GM12801 (cell line): ENCODE measurements around the gene TDRD3.

Source experiments
- TF ChIP-seq, protein P1 (sequence below): IDR thresholded peaks from one replicate; pipeline ENCODE4 v1.5.1; 2011; ENCODE audit warnings: control low read depth; ENCODE audit not compliant: insufficient read length; ENCODE audit errors: extremely low read depth

The TDRD3 gene

DNA sequence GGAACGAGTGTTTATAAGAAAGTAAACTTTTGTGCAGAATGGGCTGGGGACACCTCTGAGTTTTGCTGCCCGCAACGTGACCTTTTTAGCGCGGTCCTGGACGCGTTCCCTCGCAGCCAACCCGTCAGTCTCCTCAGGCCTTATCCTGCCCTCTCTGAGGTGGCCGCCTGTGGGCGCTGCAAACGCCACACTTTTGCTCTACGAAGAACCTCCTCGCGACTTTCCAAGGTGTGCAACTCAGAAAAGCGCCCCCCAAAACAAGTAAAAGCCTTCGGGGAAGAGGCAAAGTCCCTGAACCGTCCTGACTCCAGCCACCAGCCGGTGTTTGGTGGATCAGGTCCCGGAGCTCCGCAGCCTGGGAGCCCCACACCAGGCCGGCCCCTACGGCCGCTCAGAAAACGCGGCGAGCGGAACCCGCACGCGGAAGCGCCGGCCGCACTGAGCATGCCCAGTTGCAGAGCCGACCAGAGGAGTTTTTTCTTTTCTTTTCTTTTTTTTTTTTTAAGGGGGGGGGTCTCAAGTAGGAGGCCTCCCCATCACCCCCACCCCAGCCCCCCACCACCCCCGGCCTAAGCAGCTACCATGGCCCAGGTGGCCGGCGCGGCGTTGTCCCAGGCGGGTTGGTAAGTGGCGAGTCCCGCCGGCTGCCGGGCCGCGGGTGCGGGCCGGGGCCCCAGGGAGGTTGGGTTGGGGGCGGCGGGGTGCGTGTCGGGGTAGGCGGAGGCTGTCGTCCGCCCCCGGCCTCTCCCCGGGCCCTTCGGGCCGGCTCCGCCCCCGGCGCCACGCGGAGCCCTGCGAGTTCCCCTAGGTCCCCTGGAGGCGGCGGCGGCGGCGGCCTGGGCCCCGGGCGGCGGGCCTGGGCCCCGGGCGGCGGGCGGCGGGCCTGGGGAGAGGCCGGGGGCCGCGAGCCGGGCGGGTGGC lies at the start of gene TDRD3:
Gene TDRD3 (plus strand): TSS at position 438 of the 921 bp plus-strand sequence. CDS start 145 bp downstream, at position 583.
- TF ChIP-seq, protein P1, sequence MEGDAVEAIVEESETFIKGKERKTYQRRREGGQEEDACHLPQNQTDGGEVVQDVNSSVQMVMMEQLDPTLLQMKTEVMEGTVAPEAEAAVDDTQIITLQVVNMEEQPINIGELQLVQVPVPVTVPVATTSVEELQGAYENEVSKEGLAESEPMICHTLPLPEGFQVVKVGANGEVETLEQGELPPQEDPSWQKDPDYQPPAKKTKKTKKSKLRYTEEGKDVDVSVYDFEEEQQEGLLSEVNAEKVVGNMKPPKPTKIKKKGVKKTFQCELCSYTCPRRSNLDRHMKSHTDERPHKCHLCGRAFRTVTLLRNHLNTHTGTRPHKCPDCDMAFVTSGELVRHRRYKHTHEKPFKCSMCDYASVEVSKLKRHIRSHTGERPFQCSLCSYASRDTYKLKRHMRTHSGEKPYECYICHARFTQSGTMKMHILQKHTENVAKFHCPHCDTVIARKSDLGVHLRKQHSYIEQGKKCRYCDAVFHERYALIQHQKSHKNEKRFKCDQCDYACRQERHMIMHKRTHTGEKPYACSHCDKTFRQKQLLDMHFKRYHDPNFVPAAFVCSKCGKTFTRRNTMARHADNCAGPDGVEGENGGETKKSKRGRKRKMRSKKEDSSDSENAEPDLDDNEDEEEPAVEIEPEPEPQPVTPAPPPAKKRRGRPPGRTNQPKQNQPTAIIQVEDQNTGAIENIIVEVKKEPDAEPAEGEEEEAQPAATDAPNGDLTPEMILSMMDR, result no peak

DNA sequence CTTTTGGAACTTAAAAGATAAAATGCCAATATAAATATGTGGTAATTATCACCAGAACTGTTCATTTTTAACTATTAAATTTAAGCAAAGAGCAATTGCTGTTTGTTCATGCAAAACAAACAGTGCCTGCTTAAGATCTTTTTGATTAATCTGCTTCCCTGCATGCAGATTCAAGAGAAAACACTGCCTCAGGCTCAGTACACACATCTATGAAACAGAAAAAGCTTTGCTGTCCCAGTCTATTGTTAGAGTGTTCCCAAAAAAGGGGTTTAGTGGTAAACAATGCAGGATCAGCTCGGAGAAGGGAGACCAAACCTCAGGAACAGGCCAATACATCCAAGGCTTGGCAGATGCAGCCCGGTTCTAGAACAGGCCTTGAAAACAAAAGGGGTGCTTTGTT lies 49.3 kb upstream of the TDRD3 start:
- TF ChIP-seq, protein P1, result no peak

DNA sequence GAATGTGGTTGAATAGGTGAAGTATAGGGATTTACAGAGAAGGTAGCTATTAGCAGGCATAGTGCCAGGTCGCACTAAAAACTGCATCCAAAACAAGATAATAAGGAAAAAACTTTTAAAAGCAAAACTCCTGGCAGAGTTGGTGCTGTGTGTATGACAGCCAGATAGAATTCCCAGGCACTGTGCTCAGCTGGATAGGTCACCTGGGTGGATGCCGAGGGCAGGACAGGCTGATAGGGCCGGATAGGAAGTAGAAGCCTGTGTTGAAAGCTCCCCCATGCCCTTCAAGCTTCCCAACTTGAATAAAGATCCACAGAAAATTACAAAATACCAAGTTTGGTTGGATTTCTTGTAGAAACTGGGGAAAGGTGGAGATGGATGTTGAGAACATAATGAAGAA lies 48.9 kb upstream of the TDRD3 start:
- TF ChIP-seq, protein P1, result no peak

DNA sequence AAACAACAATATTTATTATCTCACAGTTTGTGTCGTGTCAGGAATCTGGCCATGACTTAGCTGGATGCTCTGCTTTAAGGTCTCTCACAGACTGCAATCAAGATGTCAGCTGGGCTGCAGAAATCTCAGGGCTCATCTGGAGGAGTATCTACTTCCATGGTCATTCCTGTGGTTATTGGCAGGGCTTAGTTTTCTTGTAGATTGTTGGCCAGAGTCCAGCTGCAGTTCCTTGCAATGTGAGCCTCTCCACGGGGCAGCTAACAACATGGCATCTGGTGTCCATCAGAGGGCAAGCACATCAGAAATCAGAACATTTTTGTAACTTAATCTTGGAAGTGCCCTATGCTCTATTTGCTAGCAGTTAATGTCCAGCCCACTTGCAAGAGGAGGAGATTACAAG lies 45.7 kb upstream of the TDRD3 start:
- TF ChIP-seq, protein P1, result no peak

DNA sequence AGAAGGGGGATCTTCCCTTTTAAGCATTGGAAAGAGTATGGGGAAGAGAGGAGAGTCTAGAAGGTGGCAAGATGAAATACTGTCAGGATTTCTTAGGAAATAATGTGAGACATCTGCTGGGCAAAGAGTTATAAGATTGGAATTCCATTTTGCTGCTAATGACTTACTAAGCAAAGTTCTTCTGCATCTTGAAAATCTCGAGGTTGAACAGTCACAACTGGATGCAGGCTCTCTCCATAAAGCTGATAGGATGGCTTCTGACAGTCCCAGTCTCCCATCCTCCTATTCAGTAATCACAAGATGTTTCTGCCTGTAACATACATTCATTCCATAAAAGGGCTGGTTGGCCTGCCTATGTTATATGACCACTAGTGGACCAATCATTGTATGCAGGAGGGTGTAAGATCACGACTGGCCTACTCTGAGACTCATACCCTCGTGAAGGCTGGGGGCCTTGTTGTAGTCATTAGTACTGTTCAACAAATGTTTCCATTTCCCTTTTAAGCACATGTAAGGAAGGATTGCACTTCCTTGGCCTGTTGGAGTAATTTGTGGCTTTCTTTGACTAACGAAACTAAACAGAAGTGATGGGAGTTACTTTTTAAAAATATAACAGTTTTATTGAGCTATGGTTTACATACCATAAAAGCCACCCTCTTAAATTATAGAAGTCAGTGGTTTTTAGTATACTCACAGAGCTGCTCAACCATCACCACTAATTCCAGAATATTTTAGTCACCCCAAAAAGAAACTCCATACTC lies 45.0 kb upstream of the TDRD3 start:
- TF ChIP-seq, protein P1, result no peak

DNA sequence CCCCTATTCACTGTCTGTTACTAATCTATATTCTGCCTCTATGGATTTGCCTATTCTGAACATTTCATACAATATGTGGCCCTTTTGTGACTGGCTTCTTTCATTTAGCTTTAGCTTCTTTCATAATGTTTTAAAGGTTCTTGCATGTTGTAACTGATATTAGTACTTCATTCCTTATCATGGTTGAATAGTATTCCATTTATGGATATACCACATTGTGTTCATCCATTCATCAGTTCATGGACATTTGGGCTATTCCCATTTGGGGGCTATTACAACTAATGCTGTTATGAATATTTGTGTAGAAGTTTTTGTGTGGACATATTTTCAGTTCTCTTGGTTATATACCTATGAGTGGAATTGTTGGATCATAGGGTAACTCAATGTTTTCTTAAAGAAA lies 44.4 kb upstream of the TDRD3 start:
- TF ChIP-seq, protein P1, result no peak

DNA sequence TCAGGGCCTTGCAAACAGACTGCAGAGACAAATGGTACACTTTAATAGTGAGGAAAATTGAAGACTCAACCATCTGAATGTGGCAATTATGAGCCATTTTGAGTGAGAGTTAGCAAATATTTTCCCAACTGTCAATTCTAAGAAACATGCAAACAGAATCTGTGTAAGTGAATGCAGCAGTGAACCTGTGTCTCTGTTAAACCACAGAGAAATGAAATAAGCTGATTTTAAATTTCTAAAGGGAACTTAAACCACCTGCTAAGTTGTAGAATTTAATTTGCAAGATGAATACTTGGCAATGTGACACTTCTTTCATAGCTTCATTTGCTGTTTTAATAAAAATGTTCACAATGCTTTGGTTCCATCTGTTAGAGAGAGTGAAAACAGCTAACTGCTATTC lies 42.0 kb upstream of the TDRD3 start:
- TF ChIP-seq, protein P1, result no peak
